Heart right ventricle (tissue), 16 donors: ENCODE results near the gene MFSD2B. TPM values are rescaled to one million over a fixed set of nuclear protein-coding genes. Genes with fewer than 3 reads are reported as not detected.

ENCODE experiments used
- ATAC-seq, 8 donors: fragments of 200-7000 bp; cut with Tn5 transposase; one replicate each; pipeline ENCODE4 v1.9.1; 2020; ENCODE audit warnings: mild to moderate bottlenecking in 8 of 8, moderate library complexity in 8 of 8, moderate number of reproducible peaks in 1 of 8
- DNase-seq, 2 donors: peaks; one replicate each; pipeline ENCODE4 v3.0.0-alpha.2; 2020
- H3K27ac ChIP-seq, 10 donors: fragments of 200-600 bp; sonication (generic) in 2 of 10; one replicate each; pipeline versions ENCODE4 v1.5.0 to v1.8.0; 2020 to 2022; ENCODE audit warnings: mild to moderate bottlenecking in 3 of 10
- H3K27me3 ChIP-seq, 7 donors: fragments of 200-600 bp; one replicate each; pipeline ENCODE4 v1.8.0; 2021 to 2022; ENCODE audit warnings: mild to moderate bottlenecking in 2 of 7
- H3K36me3 ChIP-seq, 9 donors: fragments of 200-600 bp; sonication (generic) in 1 of 9; one replicate each; pipeline versions ENCODE4 v1.5.0 to v1.8.0; 2020 to 2022; ENCODE audit warnings: mild to moderate bottlenecking in 2 of 9
- H3K4me1 ChIP-seq, 9 donors: fragments of 200-600 bp; sonication (generic) in 1 of 9; one replicate each; pipeline versions ENCODE4 v1.5.0 to v1.8.0; 2020 to 2022; ENCODE audit warnings: mild to moderate bottlenecking in 4 of 9
- H3K4me3 ChIP-seq, 10 donors: fragments of 200-600 bp; sonication (generic) in 2 of 10; one replicate each; pipeline versions ENCODE4 v1.5.0 to v1.8.0; 2020 to 2022; ENCODE audit warnings: mild to moderate bottlenecking in 7 of 10, moderate library complexity in 2 of 10
- H3K9me3 ChIP-seq, 11 donors: fragments of 200-600 bp in 10 of 11; sonication (generic) in 2 of 11; one replicate each; pipeline versions ENCODE4 v1.5.0 to v1.8.0; 2013 to 2022; ENCODE audit warnings: mild to moderate bottlenecking in 2 of 11, control low read depth in 1 of 11, moderate library complexity in 1 of 11
- WGBS, 2 donors: extraction: QIAGEN DNeasy Blood & Tissue Kit; methylation state at CpG; one replicate each; pipeline ENCODE4 v1.1.7; 2013; ENCODE audit warnings: inconsistent platforms in 1 of 2; 5-methylcytosine and 5-hydroxymethylcytosine counted together
- intact Hi-C, 10 donors: fragments of 100-400 bp; cut with DNase I; formaldehyde crosslinking; loops; one replicate each; pipeline versions ENCODE4 v1.11.1 to v1.14.2; 2022
- polyA plus RNA-seq, 2 donors: library from polyadenylated mRNA; stranded (reverse); fragments of 200-250 nt; gene quantifications; one replicate each; pipeline ENCODE4 v1.2.3, GENCODE V29; 2013
- total RNA-seq, 10 donors: library from RNA; stranded (reverse); fragmentation: NEBNext Ultra II Directional in 3 of 10; extraction: Animal tissue kit (Norgen Biotek cat#: 25700) in 3 of 10; gene quantifications; one replicate each; pipeline versions ENCODE4 v1.2.1 to v1.2.4, GENCODE V29; 2021 to 2023
- TF ChIP-seq, protein P1 (sequence below), 9 donors: fragments of 200-600 bp; sonication (generic) in 2 of 9; IDR thresholded peaks; one replicate each; pipeline versions ENCODE4 v1.5.0 to v1.8.0; 2021 to 2022; ENCODE audit warnings: antibody characterized with exemption in 9 of 9, mild to moderate bottlenecking in 5 of 9, moderate library complexity in 1 of 9
- donor health status: Arrhythmogenic right ventricular cardiomyopathy.
- donor health status: ischemic (EF 13 %, LVEDD 7.1; RV severe dilation, severe dysfunction).
- donor health status: healthy with polysubstance abuse.
- donor health status: DM: no; HTN: yes; CAD: no.
- donor health status: DM: no; HTN: no; CAD: no.
- donor health status: ischemic (EF 25% LVEDD 6.9; RV normal size, moderate dysfunction).
- donor health status: ischemic (EF 25% LVEDD 5.7; RV mildly dilated, moderate dysfunction).
- donor health status: healthy.
- donor health status: DM: yes; HTN: yes; CAD: no.
- donor health status: Ischemic cardiomyopathy.
- donor health status: ischemic (EF 35%, LVEDD 5.7; RV mildly dilated, moderate dysfunction).
- donor health status: nonischemic (EF 11% LVEDD 7.7; RV severe dilation, severe dysfunction).
- donor health status: DM: yes; HTN: yes; CAD: no.
- donor health status: PGD.
- donor health status: ischemic (EF 29% LVEDD 5.4; RV normal size, mild dysfunction).
- donor health status: nonischemic (EF 23%, LVEDD 6.1; RV moderate dilation, normal function).

MFSD2B gene
- total and polyA plus RNA-seq, 12 donors, result 0.07 to 0.66 (median 0.26) TPM; not detected in 6

DNA sequence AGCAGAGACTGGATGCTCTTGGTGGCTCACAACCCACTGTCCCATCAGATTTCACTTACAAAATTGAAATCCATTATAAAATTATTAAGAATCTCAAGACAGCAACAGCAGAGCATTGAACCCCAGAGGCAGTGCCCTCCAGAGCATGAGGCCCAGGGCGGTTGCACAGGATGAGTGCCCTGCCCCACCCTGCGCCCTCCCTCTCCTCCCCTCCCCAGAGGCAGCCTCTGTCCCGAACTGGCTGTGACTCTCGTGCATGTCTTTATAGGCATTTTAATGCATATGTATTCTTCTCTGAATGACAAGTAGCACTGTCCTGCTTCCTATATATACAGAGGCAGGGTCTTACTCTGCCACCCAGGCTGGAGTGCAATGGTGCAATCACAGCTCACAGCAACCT is 10.4 kb downstream of the MFSD2B start:
- peaks cover 0 to 24% (median 0%) of the 10 kb centered on the region in 9 donors for H3K36me3 ChIP-seq
- 85 to 86% methylated on average over 4 of the region's 4 CpGs for WGBS, 2 donors
- intact Hi-C loops, result no loop called here

DNA sequence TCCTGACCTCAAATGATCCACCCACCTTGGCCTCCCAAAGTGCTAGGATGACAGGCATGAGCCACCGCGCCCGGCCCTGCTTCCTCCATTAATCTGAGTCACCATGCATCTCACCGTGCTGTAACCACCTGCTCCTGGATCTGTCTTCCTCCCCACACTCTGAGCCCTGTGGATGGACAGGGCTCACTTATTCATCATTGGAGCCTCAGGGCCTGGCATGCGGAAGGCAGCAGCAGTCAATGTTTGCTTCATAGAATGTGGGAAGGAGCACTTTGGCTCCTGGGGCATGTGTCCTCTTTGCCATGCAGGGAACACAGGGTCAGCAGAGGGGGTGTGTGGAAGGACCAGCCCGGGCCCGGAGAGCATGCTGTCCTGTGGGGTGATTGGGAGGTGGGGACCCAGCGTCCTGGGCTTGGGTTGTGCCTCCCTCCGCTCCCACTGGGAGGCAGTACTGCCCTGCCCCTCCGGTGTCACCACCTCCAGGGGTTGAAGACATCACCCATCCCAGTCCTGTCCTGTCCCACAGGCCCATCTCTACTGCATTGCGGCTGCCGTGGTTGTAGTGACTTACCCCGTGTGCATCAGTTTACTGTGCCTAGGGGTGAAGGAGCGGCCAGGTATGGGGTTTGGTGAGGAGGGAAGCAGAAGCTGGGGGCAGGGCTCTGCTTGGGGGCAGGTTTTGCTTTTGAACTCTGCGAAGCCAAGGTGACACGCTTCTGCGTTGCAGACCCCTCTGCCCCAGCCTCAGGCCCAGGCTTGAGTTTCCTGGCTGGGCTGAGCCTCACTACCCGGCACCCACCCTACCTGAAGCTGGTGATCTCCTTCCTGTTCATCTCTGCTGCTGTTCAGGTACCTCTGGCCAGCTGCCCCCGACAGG is 11.5 kb downstream of the MFSD2B start:
- peaks cover 0 to 35% (median 0%) of the 10 kb centered on the region in 9 donors for H3K36me3 ChIP-seq
- DNase-seq, result no peak
- no peaks in the 10 kb centered on the region for H3K9me3 ChIP-seq
- intact Hi-C loops, result no loop called here
- peak in 1 of 8 donors; percentile 45 for ATAC-seq
- H3K27ac ChIP-seq, result no peak overlapping the region
- no peak overlapping the region for H3K4me3 ChIP-seq
- 78 to 79% methylated on average over 19 of the region's 19 CpGs for WGBS, 2 donors
- no peaks in the 10 kb centered on the region for H3K4me1 ChIP-seq
- H3K27me3 ChIP-seq, result no peaks in the 10 kb centered on the region
- TF ChIP-seq, protein P1, sequence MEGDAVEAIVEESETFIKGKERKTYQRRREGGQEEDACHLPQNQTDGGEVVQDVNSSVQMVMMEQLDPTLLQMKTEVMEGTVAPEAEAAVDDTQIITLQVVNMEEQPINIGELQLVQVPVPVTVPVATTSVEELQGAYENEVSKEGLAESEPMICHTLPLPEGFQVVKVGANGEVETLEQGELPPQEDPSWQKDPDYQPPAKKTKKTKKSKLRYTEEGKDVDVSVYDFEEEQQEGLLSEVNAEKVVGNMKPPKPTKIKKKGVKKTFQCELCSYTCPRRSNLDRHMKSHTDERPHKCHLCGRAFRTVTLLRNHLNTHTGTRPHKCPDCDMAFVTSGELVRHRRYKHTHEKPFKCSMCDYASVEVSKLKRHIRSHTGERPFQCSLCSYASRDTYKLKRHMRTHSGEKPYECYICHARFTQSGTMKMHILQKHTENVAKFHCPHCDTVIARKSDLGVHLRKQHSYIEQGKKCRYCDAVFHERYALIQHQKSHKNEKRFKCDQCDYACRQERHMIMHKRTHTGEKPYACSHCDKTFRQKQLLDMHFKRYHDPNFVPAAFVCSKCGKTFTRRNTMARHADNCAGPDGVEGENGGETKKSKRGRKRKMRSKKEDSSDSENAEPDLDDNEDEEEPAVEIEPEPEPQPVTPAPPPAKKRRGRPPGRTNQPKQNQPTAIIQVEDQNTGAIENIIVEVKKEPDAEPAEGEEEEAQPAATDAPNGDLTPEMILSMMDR (IDR thresholded peaks at IDR 0.05), result peak in 2 of 9 donors; percentile 25 to 30

More for the DNA sequence above, 10.4 kb downstream of the MFSD2B start:
- no peak overlapping the region for H3K4me3 ChIP-seq
- ATAC-seq (no peak), DNase-seq (no peak)
- no peaks in the 10 kb centered on the region for H3K27me3 ChIP-seq
- no peaks in the 10 kb centered on the region for H3K4me1 ChIP-seq
- TF ChIP-seq, protein P1 (IDR thresholded peaks at IDR 0.05), result no peak
- no peaks in the 10 kb centered on the region for H3K9me3 ChIP-seq
- H3K27ac ChIP-seq, result no peak overlapping the region

DNA sequence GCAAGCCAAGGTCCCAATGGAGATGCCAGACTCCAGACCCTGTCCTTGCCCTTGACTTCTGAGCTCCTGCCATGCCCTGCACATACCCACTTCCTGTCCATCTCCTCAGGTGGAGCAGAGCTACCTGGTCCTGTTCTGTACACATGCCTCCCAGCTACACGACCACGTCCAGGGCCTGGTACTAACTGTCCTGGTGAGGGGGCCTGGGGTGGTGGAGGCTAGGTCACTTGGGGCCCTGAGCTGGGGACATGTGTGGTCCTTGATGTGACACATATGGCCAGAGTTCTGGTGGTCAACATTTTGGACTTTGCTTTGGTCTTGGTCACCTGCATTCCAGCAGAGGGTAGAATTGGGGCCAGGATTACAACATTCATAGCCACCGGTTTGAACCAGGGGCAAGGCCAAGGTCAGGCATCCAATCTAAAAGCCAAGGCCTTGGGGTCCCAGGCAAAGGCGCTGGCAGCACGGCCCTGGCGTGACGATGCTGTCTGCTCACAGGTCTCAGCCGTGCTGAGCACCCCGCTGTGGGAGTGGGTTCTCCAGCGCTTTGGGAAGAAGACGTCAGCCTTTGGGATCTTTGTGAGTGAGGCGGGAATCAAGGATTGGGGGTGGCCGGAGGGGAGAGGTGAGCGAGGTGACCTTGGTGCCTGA is 12.6 kb downstream of the MFSD2B start:
- DNase-seq (no peak), ATAC-seq (no peak)
- intact Hi-C loops, result no loop called here
- no peak overlapping the region for H3K27ac ChIP-seq
- H3K4me1 ChIP-seq, result no peaks in the 10 kb centered on the region
- peaks cover 0 to 46% (median 0%) of the 10 kb centered on the region in 9 donors for H3K36me3 ChIP-seq
- TF ChIP-seq, protein P1 (IDR thresholded peaks at IDR 0.05), result no peak
- H3K27me3 ChIP-seq, result no peaks in the 10 kb centered on the region
- H3K9me3 ChIP-seq, result no peaks in the 10 kb centered on the region
- no peak overlapping the region for H3K4me3 ChIP-seq
- WGBS, 2 donors, result 93% methylated on average over 14 of the region's 14 CpGs

DNA sequence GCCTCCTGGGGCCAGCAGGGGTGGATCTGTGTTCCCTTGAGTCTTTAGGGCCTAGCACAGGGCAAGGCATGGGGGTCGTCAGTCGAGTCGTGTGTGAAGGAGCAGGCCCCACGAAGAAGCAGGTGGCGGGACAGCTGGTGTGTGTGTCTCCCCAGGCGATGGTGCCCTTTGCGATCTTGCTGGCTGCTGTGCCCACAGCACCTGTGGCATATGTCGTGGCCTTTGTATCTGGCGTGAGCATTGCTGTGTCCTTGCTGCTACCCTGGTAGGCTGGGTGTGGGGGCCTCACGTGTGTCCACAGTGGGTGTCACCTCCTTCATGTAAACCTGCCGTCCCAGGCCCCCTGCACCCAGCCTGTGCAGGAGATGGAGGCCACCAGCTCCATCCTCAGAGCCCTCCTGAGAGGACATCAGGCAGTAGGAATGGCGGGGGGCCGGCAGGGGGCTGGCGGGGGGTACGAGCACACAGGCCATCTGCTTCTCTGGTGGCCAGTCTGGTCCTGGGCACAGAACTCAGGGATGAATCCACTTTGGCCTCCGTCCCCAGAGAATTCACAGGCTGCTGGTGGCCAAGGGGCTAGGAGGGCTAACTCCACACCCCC is 13.2 kb downstream of the MFSD2B start:
- DNase-seq (no peak), ATAC-seq (no peak)
- Histone ChIP-seq H3K4me3 (no peak overlapping the region), H3K36me3 (peaks cover 0 to 52% (median 0%) of the 10 kb centered on the region in 9 donors), H3K27ac (no peak overlapping the region), H3K9me3 (no peaks in the 10 kb centered on the region), H3K4me1 (no peaks in the 10 kb centered on the region), H3K27me3 (no peaks in the 10 kb centered on the region)
- 86 to 93% methylated on average over 16 of the region's 16 CpGs for WGBS, 2 donors
- TF ChIP-seq, protein P1 (IDR thresholded peaks at IDR 0.05), result no peak
- intact Hi-C loops, result no loop called here
